NCI-H2107 (cell line): ENCODE measurements around the gene BCL7B.
A peak's percentile ranks its signal among the peaks of the same experiment; 100 is the strongest.
"Not testable (repeated sequence)": the region's sequence is repeated elsewhere in the genome, so short reads cannot be mapped to it uniquely, and the experiment has no call there.

Source experiments
- DNase-seq: peaks from one replicate; lab custom pipeline; 2025; lab: John Stamatoyannopoulos, UW

The BCL7B gene

DNA sequence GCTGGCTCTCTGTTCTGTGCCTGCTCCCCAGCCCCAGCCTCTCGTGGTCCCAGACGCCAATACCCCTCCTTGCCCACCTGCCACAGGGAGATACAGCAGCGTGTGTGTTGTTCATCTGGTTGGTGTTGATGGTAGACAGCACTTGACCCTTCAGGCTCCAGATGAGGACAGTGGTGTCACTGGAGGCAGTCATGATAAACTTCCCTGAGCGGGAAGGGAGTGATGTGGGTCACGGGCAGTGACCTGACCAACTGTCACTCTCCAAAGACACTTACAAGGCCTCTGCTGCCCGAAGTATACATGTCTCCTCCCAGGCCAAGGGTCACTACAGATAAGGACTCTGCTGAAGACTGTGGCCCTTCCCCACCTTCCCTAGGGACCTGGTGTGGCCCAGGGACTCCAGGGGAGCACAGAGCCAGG, 15.3 kb upstream of the BCL7B start:
- DNase-seq: no peak

DNA sequence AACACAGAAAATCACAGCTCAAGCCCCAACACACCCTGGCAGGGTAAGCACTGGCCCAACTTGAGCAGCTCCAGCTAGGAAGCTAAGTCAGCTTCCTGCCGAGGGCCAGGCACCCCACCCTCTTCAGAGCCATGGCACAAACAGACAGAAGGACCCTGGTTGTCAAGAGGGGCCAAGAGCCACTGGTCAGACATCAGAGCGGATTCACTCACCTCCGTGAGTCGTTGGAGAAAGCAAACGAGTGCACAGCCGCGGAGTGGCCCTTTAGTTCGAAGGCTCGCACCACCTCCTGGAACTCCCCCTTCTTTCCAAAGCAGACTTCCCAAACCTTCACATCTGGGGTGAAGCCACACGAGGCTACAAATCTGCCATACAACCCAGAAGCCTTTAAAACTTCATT, 13.5 kb upstream of the BCL7B start:
- no peak for DNase-seq

DNA sequence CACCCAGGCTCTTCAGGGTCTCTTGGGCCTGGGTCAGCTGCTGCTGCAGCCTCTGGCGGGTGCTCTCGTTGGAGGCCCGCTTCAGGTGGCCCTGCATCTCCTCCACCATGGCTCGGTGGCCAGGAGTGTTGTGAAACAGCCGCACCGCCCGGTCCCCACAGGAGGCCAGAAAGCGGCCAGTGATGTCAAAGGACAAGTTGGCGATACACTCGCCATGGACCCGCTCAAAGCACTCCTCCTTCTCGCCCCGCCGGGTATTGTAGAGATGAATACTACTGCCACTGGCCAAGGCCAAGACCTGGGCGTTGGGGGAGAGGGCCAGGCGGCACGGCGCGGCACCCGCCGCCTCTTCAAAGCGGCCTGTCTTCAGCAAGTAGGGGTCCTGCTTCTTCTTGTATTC, 13.0 kb upstream of the BCL7B start:
- no peak for DNase-seq

DNA sequence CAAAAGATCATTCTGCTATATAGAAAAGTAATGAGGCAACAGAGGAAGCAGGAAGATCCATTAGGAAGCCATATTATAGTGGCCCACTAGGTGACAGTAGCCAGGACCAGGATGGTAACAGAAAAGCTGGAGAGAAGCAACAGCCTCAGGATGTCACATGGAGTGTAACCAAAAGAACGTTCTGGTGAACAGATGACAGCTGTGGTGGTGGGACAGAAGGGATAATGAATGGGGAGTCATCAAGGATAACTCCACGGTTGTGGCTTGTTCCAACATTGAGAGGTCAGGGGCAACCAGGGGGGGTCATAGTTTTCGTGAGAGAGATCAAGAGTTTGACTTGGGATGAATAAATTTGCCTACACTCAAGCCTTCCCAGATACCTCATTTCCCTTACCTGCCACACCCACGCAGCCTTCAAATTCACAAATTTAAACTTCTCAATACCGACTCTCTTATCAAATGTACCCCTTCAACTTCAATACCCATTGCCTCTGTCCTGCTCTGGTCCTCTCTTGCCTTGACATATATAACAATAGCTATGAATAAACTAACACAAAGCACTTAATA, 11.6 kb upstream of the BCL7B start:
- DNase-seq: no peak

DNA sequence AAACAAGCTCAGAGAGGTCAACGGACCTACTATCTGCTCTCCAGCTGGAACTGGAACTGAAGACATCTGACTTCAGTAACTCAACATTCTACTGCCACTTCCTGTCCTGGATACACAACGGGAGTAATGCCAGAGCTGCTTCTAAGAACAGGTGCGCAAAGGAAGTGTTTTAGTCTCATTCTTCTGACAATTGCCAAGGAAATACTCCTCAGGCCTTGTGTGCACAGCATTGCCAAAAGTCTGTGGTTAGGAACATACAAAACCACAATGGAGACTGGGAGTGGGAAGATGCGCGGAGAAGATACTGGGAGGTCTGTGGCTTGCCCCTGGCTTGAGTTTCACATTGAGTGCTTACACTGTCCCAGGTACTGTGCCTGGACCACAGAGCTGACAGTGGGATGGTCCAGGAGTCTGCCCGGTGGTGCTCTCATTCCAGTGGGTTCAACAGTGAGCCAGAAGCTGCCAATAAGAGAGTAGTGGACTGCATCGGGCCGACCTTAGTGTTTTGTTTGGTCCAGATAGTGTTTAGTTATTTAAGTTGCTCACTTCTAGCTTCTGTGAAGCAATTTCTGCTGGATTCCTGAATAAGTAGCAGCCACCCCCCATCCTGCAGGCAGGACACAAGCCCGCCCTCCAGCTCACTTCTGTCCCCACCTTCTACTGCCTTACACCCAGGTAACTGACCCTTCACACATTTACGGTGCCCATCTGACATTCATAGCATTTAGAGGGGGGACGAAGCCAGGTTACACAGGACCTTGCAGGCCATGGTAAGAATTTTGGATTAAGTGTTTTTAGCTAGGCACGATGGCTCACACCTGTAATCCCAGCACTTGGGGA, 10.6 kb upstream of the BCL7B start:
- DNase-seq: no peak

DNA sequence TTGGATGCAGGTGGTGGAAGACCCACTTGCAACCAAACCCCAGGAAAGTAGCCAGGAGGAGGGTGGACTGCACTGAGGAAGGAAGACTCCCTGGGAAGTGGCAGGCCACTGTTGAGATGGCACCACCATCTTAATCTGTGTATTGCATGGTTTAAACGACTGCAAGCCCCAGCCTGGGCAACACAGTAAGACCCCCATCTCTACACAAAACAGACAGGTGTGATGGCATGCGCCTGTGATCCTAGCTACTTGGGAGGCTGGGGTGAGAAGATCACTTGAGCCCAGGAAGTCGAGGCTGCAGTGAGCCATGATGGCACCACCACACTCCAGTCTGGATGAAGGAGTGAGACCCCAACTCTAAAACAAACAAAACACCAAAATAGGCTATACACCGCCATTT, 9.7 kb upstream of the BCL7B start:
- no peak for DNase-seq

DNA sequence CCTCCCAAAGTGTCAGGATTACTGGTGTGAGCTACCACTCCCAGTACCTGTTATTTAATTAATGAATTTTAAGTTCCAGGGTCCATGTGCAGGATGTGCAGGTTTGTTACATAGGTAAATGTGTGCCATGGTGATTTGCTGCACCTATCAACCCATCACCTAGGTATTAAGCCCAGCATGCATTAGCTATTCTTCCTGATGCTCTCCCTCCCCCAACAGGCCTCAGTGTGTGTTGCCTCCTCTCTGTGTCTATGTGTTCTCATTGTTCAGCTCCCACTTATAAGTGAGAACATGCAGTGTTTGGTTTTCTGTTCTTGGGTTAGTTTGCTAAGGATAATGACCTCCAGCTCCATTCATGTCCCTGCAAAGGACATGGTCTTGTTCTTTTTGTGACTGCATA, 8.9 kb upstream of the BCL7B start:
- DNase-seq: not testable (repeated sequence)

DNA sequence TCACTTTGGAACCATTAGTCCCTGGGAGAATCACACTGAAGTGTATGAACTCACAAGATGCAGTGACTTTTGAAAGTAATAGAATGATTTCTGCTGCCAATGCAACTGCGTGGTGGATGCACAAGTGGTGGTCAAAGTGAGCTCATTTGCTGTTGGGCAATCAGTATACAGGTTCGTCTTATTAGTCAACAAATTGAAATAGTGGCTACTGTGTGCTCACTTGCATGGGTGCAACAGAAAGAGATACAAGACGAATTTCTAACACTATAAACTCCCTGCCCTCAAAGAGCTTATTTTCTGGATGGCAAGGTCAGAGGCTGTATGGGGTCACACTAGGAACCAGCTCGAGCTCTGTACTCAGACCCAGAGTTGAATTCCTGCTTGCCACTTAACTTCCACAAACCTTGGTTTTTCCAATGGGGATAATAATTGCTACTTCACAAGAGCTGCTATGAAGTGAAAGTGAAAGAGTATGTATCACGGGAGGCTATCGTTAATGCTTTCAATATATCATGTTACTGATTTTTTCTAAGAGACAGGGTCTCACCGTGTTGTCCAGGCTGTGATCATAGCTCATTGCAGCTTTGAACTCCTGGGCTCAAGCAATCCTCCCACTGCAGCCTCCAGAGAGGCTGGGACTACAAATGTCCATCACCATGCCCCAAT, 8.3 kb upstream of the BCL7B start:
- DNase-seq: no peak

DNA sequence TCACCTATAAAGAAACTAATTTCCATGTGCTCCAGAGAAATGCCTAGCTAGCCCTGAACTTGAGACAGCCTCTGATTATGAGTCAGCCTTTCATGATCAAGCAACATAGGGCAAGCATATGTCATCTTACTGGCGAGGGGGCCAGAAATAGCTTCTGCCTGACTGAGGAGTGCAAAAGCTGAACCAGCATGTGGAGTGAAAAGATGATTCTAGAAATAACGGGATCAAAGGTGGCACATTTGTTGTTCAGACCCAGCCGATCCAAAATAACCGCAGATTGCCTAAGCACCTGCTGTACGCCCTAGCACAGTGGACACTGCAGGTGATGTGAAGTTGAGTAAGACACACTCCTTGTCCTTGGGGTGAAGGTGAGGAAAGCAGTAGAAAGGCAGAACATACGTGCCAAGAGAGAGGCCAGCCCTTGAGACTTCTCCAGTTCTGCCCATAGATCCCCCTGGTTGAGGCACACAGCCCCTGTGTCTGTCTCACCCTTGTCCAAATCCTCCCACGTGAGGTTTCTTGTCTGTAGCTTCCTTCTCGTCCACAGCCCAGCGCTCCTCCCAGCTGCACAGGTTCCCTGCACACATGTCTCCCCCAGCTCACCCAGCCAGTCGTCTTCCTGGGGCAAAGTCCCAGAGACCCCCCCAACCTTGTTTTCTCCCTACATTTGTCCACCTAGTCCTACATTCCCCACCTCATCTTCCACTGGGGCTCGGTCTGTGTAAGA, 2.8 kb upstream of the BCL7B start:
- DNase-seq: no peak

DNA sequence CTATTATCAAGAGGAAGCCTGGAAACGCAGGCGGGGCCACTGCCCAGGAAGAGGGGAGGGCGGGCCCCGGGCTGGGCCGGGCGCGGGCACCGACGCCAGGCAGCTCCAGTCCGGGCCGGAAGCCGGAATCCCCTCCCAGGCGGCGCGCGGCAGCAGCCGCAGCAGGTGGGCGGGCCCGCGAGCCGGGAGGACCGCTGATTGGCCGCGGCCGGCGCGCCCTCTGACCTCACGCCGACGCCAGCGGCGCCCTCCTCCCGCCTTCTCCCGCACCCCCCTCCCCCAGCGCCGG, 438 bp downstream of the BCL7B start:
- peak; percentile 93 for DNase-seq

DNA sequence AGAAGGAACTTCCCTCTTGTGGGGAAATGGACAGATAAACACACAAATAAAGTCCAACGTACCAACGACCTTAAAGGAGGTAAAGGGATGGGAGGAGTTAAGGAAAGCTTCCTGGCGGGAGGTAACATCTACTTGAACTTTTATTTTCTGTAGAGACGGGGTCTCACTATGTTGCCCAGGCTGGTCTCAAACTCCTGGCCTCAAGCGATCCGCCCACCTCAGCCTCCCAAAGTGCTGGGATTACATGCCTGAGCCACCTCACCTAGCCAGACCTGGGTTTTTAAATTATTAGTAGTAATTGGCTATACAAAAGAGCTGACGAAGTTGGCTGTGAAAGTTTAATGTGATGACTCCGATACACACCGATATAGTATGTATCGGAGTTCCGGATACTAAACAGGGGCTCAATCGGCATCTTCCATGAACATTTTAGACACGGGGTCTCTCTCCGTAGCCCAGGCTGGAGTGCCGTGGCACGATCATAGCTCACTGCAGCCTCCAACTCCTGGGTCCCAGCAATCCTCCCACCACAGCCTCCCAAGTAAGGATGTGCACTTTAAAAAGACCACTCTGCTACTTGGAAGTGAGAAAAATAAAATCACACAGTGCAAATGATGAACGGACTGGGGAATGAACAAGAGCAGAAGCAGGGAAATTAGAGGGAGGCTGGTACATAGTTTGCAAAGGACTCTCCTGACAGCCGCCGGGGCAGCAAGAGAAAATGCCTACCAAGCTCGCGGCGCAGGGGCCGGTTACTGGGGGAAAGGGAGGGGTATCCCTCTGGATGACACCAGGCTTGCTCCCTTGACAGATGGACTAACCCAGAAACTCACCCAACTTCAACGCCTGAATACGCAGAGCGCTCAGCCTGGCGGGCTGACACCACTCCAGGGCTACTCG, 1.0 kb downstream of the BCL7B start:
- no peak for DNase-seq

DNA sequence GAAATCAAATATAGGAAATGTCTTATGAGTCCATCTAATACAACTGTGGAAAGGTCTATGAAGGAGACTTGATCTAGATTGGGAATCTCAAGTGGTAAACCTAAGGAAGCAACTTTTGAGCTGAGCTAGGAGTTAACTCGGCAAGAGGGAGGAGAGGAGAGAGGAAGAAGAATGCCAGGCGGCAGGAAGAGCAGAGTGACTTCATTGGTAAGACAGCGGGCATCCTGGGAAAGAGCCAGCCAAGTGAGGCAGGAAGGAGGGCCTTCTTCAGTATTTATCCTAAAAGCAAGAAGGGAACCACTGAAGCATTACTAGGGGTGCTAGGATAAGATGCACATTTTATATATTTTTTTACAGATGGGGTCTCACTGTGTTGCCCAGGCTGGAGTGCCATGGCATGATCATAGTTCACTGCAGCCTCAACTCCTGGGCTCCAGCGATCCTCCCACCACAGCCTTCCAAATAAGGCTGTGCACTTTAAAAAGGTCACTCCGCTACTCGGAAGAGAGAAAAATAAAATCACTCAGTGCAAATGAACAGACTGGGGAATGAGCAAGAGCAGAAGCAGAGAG, 2.0 kb downstream of the BCL7B start:
- DNase-seq: no peak

DNA sequence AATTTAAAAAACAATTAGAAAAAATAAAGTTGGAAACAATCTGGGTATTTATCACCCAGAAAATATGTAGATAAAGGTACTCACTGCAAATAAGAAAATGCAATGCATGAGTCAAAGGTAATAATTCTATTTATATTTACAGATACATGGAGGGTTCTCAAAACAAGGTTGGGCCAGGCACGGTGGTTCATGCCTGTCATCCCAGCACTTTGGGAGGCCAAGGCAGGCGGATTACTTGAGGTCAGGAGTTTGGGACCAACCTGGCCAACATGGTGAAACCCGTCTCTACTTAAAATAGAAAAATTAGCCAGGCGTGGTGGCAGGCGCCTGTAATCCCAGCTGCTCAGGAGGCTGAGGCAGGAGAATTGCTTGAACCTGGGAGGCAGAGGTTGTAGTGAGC, 7.4 kb downstream of the BCL7B start:
- not testable (repeated sequence) for DNase-seq

DNA sequence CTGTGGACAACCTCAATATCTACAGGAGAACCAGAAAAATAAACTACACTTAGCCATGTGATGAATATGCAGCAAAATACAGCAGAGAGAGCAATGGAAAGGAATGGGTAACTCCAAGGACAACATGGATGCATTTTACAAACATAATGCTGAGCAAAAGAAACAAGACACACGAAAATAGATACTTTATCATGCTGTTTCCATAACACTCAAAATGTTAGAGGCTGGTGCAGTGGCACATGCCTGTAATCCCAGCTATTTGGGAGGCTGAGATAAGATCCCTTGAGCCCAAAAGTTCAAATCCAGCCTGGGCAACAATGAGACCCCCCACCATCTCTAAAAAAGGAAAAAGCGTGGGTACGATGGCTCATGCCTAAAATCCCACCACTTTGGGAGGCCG, 8.3 kb downstream of the BCL7B start:
- DNase-seq: no peak

DNA sequence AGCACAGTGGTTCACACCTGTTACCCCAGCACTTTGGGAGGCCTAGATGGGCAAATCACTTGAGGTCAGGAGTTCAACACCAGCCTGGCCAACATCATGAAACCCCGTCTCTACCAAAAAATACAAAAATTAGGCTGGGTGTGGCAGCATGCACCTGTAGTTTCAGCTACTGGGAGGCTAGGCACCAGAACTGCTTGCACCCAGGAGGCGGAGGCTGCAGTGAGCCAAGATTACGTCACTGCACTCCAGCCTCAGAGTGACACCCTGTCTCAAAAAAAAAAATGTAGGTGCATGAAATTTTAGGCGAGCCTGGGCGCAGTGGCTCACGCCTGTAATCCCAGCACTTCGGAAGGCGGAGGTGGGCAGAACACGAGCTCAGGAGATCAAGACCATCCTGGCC, 9.6 kb downstream of the BCL7B start:
- no peak for DNase-seq

DNA sequence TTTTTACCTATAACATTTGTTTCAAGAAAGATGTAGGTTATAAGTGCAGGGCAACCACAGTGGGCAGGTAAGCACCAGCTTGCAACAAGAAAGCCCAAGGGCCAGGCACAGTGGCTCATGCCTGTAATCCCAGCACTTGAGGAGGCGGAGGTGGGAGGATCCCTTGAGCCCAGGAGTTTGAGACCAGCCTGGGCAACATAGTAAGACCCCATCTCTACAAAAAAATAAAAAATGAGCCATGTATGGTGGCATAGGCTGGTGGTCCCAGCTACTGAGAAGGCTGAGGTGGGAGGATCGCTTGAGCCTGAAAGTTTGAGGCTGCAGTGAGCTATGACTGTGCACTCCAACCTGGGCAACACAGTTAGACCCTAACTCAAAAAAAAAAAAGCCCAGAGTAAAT, 12.8 kb downstream of the BCL7B start:
- DNase-seq: no peak

DNA sequence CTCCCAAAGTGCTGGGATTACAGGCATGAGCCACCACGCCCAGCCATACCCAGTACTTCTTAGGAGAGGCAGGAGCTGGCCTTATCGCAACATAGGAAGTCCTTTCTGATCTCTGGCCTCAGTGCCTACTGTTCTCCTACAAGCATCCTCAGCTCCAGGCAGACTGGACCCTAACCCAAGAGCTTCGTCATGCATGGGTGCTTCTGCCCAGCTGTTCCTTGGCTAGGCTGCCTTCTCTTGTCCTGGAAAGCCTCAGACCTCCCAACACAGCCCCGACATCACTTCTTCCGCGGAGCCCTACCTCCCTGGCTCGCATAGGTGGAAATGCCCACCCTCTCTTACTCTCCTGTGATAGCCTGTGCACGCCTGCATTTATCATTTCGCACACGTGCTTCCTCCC, 15.8 kb downstream of the BCL7B start:
- DNase-seq: no peak

DNA sequence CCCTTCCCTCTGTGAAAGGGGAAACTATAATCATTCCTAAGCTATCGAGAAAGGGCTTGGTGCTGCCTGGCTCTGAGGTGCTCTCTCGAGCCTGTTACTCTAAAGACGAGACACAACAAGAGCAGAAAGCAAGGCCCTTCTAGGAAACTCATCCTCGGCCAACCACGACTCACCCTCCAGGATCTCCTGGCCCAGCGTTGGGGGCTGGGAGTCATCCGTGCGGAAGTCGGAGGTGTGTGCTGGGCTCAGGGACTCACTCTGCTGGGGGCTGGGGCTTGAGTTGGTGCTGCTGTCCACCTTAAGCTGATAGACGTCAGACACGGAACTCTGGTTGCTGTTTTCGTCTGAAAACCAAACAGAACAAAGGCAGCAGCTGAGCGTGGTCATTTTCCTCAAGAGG, 17.8 kb downstream of the BCL7B start:
- DNase-seq: no peak

DNA sequence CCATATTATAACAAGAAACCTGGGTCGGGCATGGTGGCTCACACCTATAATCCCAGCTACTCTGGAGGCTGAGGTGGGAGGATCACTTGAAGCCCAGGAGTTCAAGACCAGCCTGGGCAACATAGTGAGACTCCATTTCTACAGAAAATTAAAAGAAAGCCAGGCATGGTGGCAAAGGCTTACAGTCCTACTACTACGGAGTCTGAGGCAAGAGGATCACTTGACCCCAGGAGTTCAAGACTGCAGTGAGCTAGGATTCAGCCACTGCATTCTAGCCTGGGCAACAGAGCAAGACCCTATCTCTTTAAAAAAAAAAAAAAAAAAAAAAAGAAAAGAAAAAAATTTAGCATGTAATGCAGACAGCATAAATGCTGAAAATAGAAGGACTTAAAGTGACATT, 19.0 kb downstream of the BCL7B start:
- DNase-seq: not testable (repeated sequence)

DNA sequence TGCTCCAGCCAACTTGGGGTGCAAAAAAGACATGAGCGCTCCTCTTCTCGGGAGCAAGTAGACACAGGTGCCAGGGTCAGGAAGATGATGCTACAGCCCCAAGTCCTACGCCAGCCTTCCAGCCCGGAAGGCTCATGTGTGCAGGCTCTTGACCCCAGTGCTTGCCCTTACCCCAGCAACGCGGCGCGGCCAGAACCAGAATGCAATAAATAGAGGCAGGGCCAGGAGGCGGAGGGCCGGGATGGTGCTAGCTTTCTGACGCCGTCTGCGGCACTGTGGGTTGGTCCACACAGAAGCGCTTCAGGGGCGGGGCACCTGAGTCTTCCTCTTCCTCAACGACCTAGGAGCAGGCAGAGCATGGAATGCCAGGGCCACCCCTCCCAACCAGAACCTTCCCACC, 20.4 kb downstream of the BCL7B start:
- DNase-seq: no peak

DNA sequence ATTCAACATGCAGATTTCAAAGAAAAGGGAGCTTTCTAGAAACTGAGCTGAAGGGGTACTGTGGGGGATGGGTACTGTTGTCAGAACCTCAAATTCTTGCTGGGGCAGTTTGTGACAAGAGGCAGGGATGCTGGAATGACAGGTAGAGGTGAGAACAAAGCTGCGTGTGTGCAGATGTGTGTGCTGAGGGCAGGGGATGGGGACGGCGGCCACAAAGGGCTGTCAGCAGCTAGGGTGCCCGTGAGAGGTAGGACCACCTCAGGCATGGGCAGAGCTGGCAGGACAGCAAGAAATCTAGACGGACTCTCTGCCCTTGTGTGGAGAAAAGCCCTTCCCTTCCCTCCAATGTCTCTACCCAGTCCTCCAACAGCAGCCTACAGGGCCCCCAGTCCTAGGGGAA, 21.0 kb downstream of the BCL7B start:
- no peak for DNase-seq

DNA sequence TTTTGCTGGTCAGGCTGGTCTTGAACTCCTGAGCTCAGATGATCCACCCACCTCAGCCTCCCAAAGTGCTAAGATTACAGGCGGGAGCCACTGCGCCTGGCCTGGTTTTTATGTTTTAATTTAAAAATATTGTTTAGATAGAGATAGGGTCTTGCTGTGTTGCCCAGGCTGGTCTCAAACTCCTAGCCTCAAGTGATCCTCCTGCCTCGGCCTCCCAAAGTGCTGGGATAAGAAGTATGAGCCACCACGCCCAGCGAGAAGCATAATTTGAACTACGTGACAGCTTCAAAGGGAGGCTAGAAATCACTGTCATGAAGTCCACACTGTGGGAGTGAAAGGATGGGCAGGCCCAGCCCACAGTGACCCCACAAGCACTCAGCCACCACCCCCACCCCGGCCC, 21.6 kb downstream of the BCL7B start:
- not testable (repeated sequence) for DNase-seq
